ENCODE results near the gene IGFBP2.
"Not testable (repeated sequence)": the region's sequence is repeated elsewhere in the genome, so short reads cannot be mapped to it uniquely, and the experiment has no call there.

Gene IGFBP2

GRCh38 chr2:216632952-216633615, at the start of gene IGFBP2:
Gene IGFBP2, plus strand, starts transcription at chr2:216633420. Its CDS starts 104 bp downstream, at chr2:216633524.
- no peak for DNase-seq

- no peak for DNase-seq
Observed at GRCh38 chr2:216583606-216584005, 49.6 kb upstream of the IGFBP2 start.

- DNase-seq: no peak
Observed at GRCh38 chr2:216584112-216584511, 49.1 kb upstream of the IGFBP2 start.

- no peak for DNase-seq
Observed at GRCh38 chr2:216585441-216585840, 47.8 kb upstream of the IGFBP2 start.

GRCh38 chr2:216588861-216589710, 44.1 kb upstream of the IGFBP2 start:
- no peak for DNase-seq

- DNase-seq: no peak
Observed at GRCh38 chr2:216589791-216590190, 43.4 kb upstream of the IGFBP2 start.

- no peak for DNase-seq
Observed at GRCh38 chr2:216590780-216591179, 42.4 kb upstream of the IGFBP2 start.

- no peak for DNase-seq
Observed at GRCh38 chr2:216591480-216591879, 41.7 kb upstream of the IGFBP2 start.

GRCh38 chr2:216594081-216594480, 39.1 kb upstream of the IGFBP2 start:
- DNase-seq: no peak

GRCh38 chr2:216596236-216596979, 36.8 kb upstream of the IGFBP2 start:
- DNase-seq: no peak

- no peak for DNase-seq
Observed at GRCh38 chr2:216596980-216597509, 36.2 kb upstream of the IGFBP2 start.

GRCh38 chr2:216597825-216598224, 35.4 kb upstream of the IGFBP2 start:
- not testable (repeated sequence) for DNase-seq

GRCh38 chr2:216601632-216602409, 31.4 kb upstream of the IGFBP2 start:
- DNase-seq: no peak

GRCh38 chr2:216603010-216603883, 30.0 kb upstream of the IGFBP2 start:
- DNase-seq: no peak

GRCh38 chr2:216603884-216604245, 29.4 kb upstream of the IGFBP2 start:
- no peak for DNase-seq

GRCh38 chr2:216604458-216604857, 28.8 kb upstream of the IGFBP2 start:
- no peak for DNase-seq

- DNase-seq: peak; percentile 24
Observed at GRCh38 chr2:216606551-216607276, 26.5 kb upstream of the IGFBP2 start.

- DNase-seq: no peak
Observed at GRCh38 chr2:216607277-216607560, 26.0 kb upstream of the IGFBP2 start.

GRCh38 chr2:216608525-216608924, 24.7 kb upstream of the IGFBP2 start:
- no peak for DNase-seq

- DNase-seq: no peak
Observed at GRCh38 chr2:216615298-216616082, 17.7 kb upstream of the IGFBP2 start.

All from CD4-positive, alpha-beta T cell treated with Interleukin-15 for 1 hour (primary cell).